A549 (cell line): ENCODE data around the gene CRTC3. TPM values are rescaled to one million over a fixed set of nuclear protein-coding genes. Genes with fewer than 3 reads are reported as not detected.

Experiments
- ATAC-seq, 2 experiments: fragments of 200-7000 bp in 1 of 2; fragments of >200 bp in 1 of 2; cut with Nextera tagmentation in 1 of 2; cut with Tn5 transposase in 1 of 2; 3 replicates each; pipeline versions ENCODE4 v1.8.0 to v1.9.1; 2018 to 2020; ENCODE audit warnings: mild to moderate bottlenecking in 1 of 2, moderate library complexity in 1 of 2
- CTCF ChIA-PET: fragments of 300-600 bp; sonication (Branson Sonifier 250); formaldehyde crosslinking; extraction: SDS; loops from one replicate; lab custom pipeline; 2021; ENCODE audit warnings: antibody characterized with exemption, inconsistent platforms; lab: Yijun Ruan, JAX
- POLR2A ChIA-PET: fragments of 350-600 bp; formaldehyde crosslinking; extraction: SDS; loops from one replicate; lab custom pipeline; 2021; ENCODE audit warnings: antibody characterized with exemption, inconsistent platforms; lab: Yijun Ruan, JAX
- DNase-seq, 2 experiments: peaks; one replicate each; pipeline versions ENCODE4 v3.0.0 to v3.0.0-alpha.2; 2011 to 2016; ENCODE audit warnings: low read depth in 1 of 2, low spot score in 1 of 2
- FAIRE-seq: peaks from 2 replicates; lab custom pipeline; 2011; peaks lifted over from hg19 to GRCh38; lab: Jason Lieb, UNC
- H3K27ac ChIP-seq, 2 experiments: fragments of >200 bp; sonication (Bioruptor Twin); formaldehyde crosslinking; 3 replicates each; pipeline ENCODE4 v1.5.1; 2016 to 2017
- H3K4me1 ChIP-seq: fragments of >200 bp; sonication (Bioruptor Twin); formaldehyde crosslinking; 3 replicates; pipeline ENCODE4 v1.6.1; 2016
- H3K4me2 ChIP-seq: fragments of >200 bp; sonication (Bioruptor Twin); formaldehyde crosslinking; 3 replicates; pipeline ENCODE4 v1.6.1; 2016
- H3K4me3 ChIP-seq: fragments of >200 bp; sonication (Bioruptor Twin); formaldehyde crosslinking; 3 replicates; pipeline ENCODE4 v1.5.1; 2016
- H3K9me3 ChIP-seq: fragments of >200 bp; sonication (Bioruptor Twin); formaldehyde crosslinking; 3 replicates; pipeline ENCODE4 v1.6.1; 2016
- BCL3 ChIP-seq: fragments of >200 bp; sonication (Bioruptor Twin); formaldehyde crosslinking; IDR thresholded peaks from 3 replicates; pipeline ENCODE4 v1.6.1; 2016
- CBX8 ChIP-seq: fragments of 200-600 bp; sonication (generic); IDR thresholded peaks from 2 replicates; pipeline ENCODE4 v1.6.1; 2016
- CHD2 ChIP-seq: fragments of 150-350 bp; IDR thresholded peaks from 2 replicates; pipeline ENCODE4 v1.6.1; 2014; ENCODE audit warnings: low read length; ENCODE audit not compliant: partially characterized antibody
- ELK1 ChIP-seq: fragments of 150-350 bp; IDR thresholded peaks from 2 replicates; pipeline ENCODE4 v1.6.1; 2014; ENCODE audit warnings: low read depth, mild to moderate bottlenecking, low read length
- ESRRA ChIP-seq: fragments of 150-350 bp; IDR thresholded peaks from 2 replicates; pipeline ENCODE4 v1.6.1; 2014; ENCODE audit warnings: mild to moderate bottlenecking, low read length, borderline replicate concordance
- FOSL2 ChIP-seq, 2 experiments: fragments of 450-650 bp in 1 of 2; fragments of >200 bp in 1 of 2; sonication (Bioruptor Twin) in 1 of 2; formaldehyde crosslinking; IDR thresholded peaks; 2 replicates each; pipeline versions ENCODE4 v1.5.0 to v1.6.1; 2016 to 2020; ENCODE audit warnings: mild to moderate bottlenecking in 1 of 2, moderate library complexity in 1 of 2
- HDAC2 ChIP-seq: fragments of 200-600 bp; sonication (generic); IDR thresholded peaks from 2 replicates; pipeline ENCODE4 v1.6.1; 2016
- HMGXB4 ChIP-seq: fragments of 250-450 bp; sonication (Bioruptor Pico); IDR thresholded peaks from 2 replicates; pipeline ENCODE4 v1.5.0; 2021; ENCODE audit warnings: mild to moderate bottlenecking, moderate library complexity, borderline replicate concordance
- JUN ChIP-seq, 2 experiments: fragments of >200 bp; sonication (Bioruptor Twin); formaldehyde crosslinking; IDR thresholded peaks; 2 replicates in 1 of 2; 3 replicates in 1 of 2; pipeline ENCODE4 v1.6.1; 2016 to 2017
- JUNB ChIP-seq: fragments of >200 bp; sonication (Bioruptor Twin); formaldehyde crosslinking; IDR thresholded peaks from 2 replicates; pipeline ENCODE4 v1.6.1; 2016
- POLR2A ChIP-seq: IDR thresholded peaks from 2 replicates; pipeline ENCODE4 v1.6.1; 2012; ENCODE audit warnings: mild to moderate bottlenecking, low read length
- ZC3H11A ChIP-seq: fragments of 450-650 bp; IDR thresholded peaks from 2 replicates; pipeline ENCODE4 v1.6.1; 2014; ENCODE audit warnings: antibody characterized with exemption, mild to moderate bottlenecking
- ZFP36 ChIP-seq: fragments of 450-650 bp; IDR thresholded peaks from 2 replicates; pipeline ENCODE4 v1.6.1; 2014; ENCODE audit warnings: borderline replicate concordance; ENCODE audit not compliant: partially characterized antibody
- ZSCAN20 ChIP-seq: fragments of 250-450 bp; sonication (Bioruptor Pico); IDR thresholded peaks from 2 replicates; pipeline ENCODE4 v1.8.0; 2022; ENCODE audit warnings: mild to moderate bottlenecking, moderate library complexity
- WGBS: methylation state at CpG from one replicate; pipeline ENCODE4 v1.1.6; 2017; ENCODE audit errors: missing lambda C conversion rate; 5-methylcytosine and 5-hydroxymethylcytosine counted together
- polyA plus RNA-seq, 4 experiments: library from polyadenylated mRNA; depleted of rRNA in 3 of 4; stranded (reverse); fragments of >200 nt; fragmentation: RNase III in 1 of 4; extraction: RNeasy Plus Mini Kit Qiagen cat#74134 plus additional on column Dnase treatment in 1 of 4; gene quantifications; 2 replicates in 3 of 4; 3 replicates in 1 of 4; pipeline ENCODE4 v1.2.3, GENCODE V29; 2011 to 2017
- TF ChIP-seq, protein P1 (sequence below): fragments of 250-450 bp; sonication (Bioruptor Pico); IDR thresholded peaks from 2 replicates; pipeline ENCODE4 v1.5.0; 2020; ENCODE audit warnings: low read depth, mild to moderate bottlenecking, moderate library complexity

Gene CRTC3
- polyA plus RNA-seq, 2 of the 4 experiments (the other 2 are of a cell fraction): 17.5 to 30.5 TPM

DNA sequence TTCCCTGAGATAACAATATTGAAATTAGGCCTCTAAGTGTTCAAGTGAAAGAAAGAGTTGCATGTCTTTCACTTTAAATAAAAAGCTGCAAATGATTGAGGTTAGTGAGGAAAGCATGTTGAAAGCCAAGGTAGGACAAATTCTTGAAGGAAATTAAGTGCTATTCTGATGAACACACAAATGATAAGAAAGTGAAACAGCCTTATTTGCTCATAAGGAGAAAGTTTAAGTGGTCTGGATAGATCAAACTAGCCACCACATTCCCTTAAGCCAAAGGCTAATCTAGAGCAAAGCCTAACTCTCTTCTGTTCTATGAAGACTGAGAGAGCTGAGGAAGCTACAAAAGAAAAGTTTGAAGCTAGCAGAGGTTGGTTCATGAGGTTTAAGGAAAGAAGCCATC is 36.1 kb downstream of the CRTC3 start:
- no peak for ATAC-seq
- Histone ChIP-seq H3K4me3 (no peak overlapping the region), H3K9me3 (no peaks in the 10 kb centered on the region), H3K4me1 (peaks cover 22% of the 10 kb centered on the region; the same call in 2 of the 3 replicates), H3K4me2 (no peak overlapping the region), H3K27ac (no peak overlapping the region)
- ChIA-PET POLR2A (no interaction called here), CTCF (interaction anchor here (1.1 kb wide), 1 partner anchor 41 kb away, joined by 3 read pairs; no protein-coding TSS in a partner anchor)
- TF ChIP-seq CBX8 (no peak), ZSCAN20 (CRISPR knock-in tag) (no peak), JUNB (no peak)
- DNase-seq: no peak
- FAIRE-seq: no peak

DNA sequence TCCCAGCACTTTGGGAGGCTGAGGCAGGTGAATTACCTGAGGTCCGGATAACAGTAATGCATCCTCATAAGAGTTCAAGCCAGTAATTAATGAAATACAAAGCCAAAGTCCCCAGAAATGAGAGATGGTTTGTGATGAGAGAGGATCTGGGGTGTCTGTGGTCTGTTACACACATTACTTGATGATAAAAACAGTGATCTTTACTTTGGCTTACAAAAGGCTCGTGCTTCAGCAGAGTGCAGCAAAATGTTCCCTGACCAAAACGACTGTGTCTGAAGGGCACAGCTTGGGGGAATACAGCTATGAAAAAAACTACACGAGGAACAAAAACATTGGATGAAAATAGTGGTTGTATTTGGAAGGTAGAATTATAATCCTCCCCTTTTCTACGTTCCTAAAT is 40.9 kb downstream of the CRTC3 start:
- POLR2A ChIA-PET: no interaction called here
- WGBS: 61% methylated on average over 5 of the region's 5 CpGs

GRCh38 chr15:90571063-90571541 is 41.4 kb downstream of the CRTC3 start:
- no peak for FAIRE-seq
- POLR2A ChIA-PET: no interaction called here
- Histone ChIP-seq H3K4me1 (peaks cover 10% of the 10 kb centered on the region; the same call in 2 of the 3 replicates), H3K4me2 (peak overlapping the region; percentile 5; the same call in 1 of the 3 replicates), H3K4me3 (no peak overlapping the region), H3K9me3 (no peaks in the 10 kb centered on the region), H3K27ac (0 out of 6 replicates have a peak overlapping the region, but pooled peaks of 1 of the 2 experiments have one; percentile 4)
- peak in 1 of 2 experiments; percentile 52 for DNase-seq
- TF ChIP-seq FOSL2 (IDR thresholded peaks at IDR 0.05): no peak
- no peak for TF ChIP-seq FOSL2 (CRISPR knock-in tag; IDR thresholded peaks at IDR 0.05)
- no peak for TF ChIP-seq ZC3H11A
- TF ChIP-seq JUN (IDR thresholded peaks at IDR 0.05): no peak
- no peak for TF ChIP-seq ELK1
- TF ChIP-seq ZSCAN20 (CRISPR knock-in tag): no peak
- no peak for TF ChIP-seq ZFP36
- TF ChIP-seq JUNB: no peak
- no peak for TF ChIP-seq BCL3
- peak; percentile 43 to 74 for ATAC-seq
- 60% methylated on average over 4 of the region's 4 CpGs for whole genome bisulfite sequencing
- CTCF ChIA-PET: interaction anchor here (0.8 to 1.6 kb wide), 3 partner anchors 11 to 77 kb away, joined by 3 to 5 read pairs (median 4); no protein-coding TSS in a partner anchor

More for the DNA sequence above, 40.9 kb downstream of the CRTC3 start:
- no peak for FAIRE-seq
- CTCF ChIA-PET: interaction anchor here (0.8 to 2.0 kb wide), 4 partner anchors 10 to 77 kb away, joined by 3 to 6 read pairs (median 4); no protein-coding TSS in a partner anchor
- Histone ChIP-seq H3K4me3 (no peak overlapping the region), H3K4me1 (peaks cover 10% of the 10 kb centered on the region; the same call in 2 of the 3 replicates), H3K4me2 (peak overlapping the region; percentile 5; the same call in 1 of the 3 replicates), H3K9me3 (no peaks in the 10 kb centered on the region), H3K27ac (no peak overlapping the region)
- TF ChIP-seq HDAC2 (no peak), HMGXB4 (CRISPR knock-in tag) (no peak), POLR2A (no peak), CHD2 (no peak), ZSCAN20 (CRISPR knock-in tag) (no peak), BCL3 (no peak), ESRRA (no peak)
- TF ChIP-seq, protein P1, sequence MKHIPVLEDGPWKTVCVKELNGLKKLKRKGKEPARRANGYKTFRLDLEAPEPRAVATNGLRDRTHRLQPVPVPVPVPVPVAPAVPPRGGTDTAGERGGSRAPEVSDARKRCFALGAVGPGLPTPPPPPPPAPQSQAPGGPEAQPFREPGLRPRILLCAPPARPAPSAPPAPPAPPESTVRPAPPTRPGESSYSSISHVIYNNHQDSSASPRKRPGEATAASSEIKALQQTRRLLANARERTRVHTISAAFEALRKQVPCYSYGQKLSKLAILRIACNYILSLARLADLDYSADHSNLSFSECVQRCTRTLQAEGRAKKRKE (CRISPR knock-in tag): no peak
- ATAC-seq: no peak; a peak in 1 of 6 replicates
- DNase-seq: no peak
